ENCODE measurements around the gene BTNL3. TPM values are rescaled to one million over a fixed set of nuclear protein-coding genes. Genes with fewer than 3 reads are reported as not detected.

BTNL3 gene
- total and polyA plus RNA-seq, 9 of the 15 experiments (the other 6 are each of a cell fraction or from before 2014, with no cell fraction given), result 0.03 to 0.44 (median 0.04) TPM; not detected in 4

GRCh38 chr5:181054871-181055459 is 66.3 kb downstream of the BTNL3 start (continued):
- TF ChIP-seq RCOR1 (IDR thresholded peaks at IDR 0.05; ENCODE audit: borderline replicate concordance in 1 of 2, low read depth in 2 of 2, low read length in 2 of 2), result peak in 1 of 2 experiments; percentile 66; a peak in 1 of 4 replicates
- TF ChIP-seq ZNF766 (CRISPR knock-in tag; conservative IDR thresholded peaks at IDR 0.05), result no peak
- TF ChIP-seq CHCHD3 (CRISPR knock-in tag; IDR thresholded peaks at IDR 0.05), result no peak
- no peak for TF ChIP-seq DIDO1 (tag; IDR thresholded peaks at IDR 0.05; ENCODE audit: low read depth)
- 0 out of 2 replicates have a peak, but pooled peaks have one; percentile 42 for TF ChIP-seq CXXC5 (CRISPR knock-in tag; IDR thresholded peaks at IDR 0.05)
- TF ChIP-seq CREB3L1 (IDR thresholded peaks at IDR 0.05; ENCODE audit: borderline replicate concordance, low read depth), result no peak
- TF ChIP-seq DLX4 (CRISPR knock-in tag; IDR thresholded peaks at IDR 0.05), result no peak
- no peak for TF ChIP-seq FOXO4 (CRISPR knock-in tag; IDR thresholded peaks at IDR 0.05)
- no peak for TF ChIP-seq ZNF764 (CRISPR knock-in tag; IDR thresholded peaks at IDR 0.05; ENCODE audit: low read depth)
- no peak for TF ChIP-seq NFIX (CRISPR knock-in tag; IDR thresholded peaks at IDR 0.05; ENCODE audit: low read depth)
- TF ChIP-seq MNT (conservative IDR thresholded peaks at IDR 0.05), result no peak
- TF ChIP-seq CREB1 (IDR thresholded peaks at IDR 0.05), result no peak
- TF ChIP-seq CREB1 (CRISPR knock-in tag; IDR thresholded peaks at IDR 0.05), result no peak
- TF ChIP-seq HBP1 (CRISPR knock-in tag; IDR thresholded peaks at IDR 0.05), result no peak
- TF ChIP-seq CREBBP (IDR thresholded peaks at IDR 0.05; ENCODE audit: low read depth, low read length), result no peak
- TF ChIP-seq PURB (CRISPR knock-in tag; IDR thresholded peaks at IDR 0.05; ENCODE audit: low read depth), result no peak
- no peak for TF ChIP-seq POLR3G (IDR thresholded peaks at IDR 0.05; ENCODE audit: extremely low read depth, insufficient read length, insufficient replicate concordance)
- no peak for TF ChIP-seq THRAP3 (IDR thresholded peaks at IDR 0.05; ENCODE audit: borderline replicate concordance)
- no peak for TF ChIP-seq ARID2 (IDR thresholded peaks at IDR 0.05)
- TF ChIP-seq MEIS2 (IDR thresholded peaks at IDR 0.05; ENCODE audit: partially characterized antibody), result peak; percentile 46
- no peak for TF ChIP-seq SP1 (CRISPR knock-in tag; IDR thresholded peaks at IDR 0.05)
- TF ChIP-seq STAT5B (CRISPR knock-in tag; IDR thresholded peaks at IDR 0.05), result no peak
